Ramos (cell line): ENCODE results near the gene SDR42E2.
"Not testable (repeated sequence)": the region's sequence is repeated elsewhere in the genome, so short reads cannot be mapped to it uniquely, and the experiment has no call there.

ENCODE experiments used
- in situ Hi-C: fragments of 300-500 bp; cut with MboI; formaldehyde crosslinking; loops from one replicate; pipeline ENCODE4 v1.14.3; 2022; ENCODE audit warnings: low sequenced_read_pairs; ENCODE audit not compliant: unreplicated experiment

Gene SDR42E2

GRCh38 chr16:22190081-22190775, 27.9 kb downstream of the SDR42E2 start:
- in situ Hi-C loops: no loop called here

- in situ Hi-C loops: no loop called here
Observed at GRCh38 chr16:22190776-22191531, 28.6 kb downstream of the SDR42E2 start.

- in situ Hi-C loops: no loop called here
Observed at GRCh38 chr16:22191532-22192260, 29.4 kb downstream of the SDR42E2 start.

GRCh38 chr16:22192261-22193062, 30.2 kb downstream of the SDR42E2 start:
- in situ Hi-C loops: no loop called here

- in situ Hi-C loops: no loop called here
Observed at GRCh38 chr16:22193063-22193411, 30.7 kb downstream of the SDR42E2 start.

GRCh38 chr16:22194707-22195444, 32.6 kb downstream of the SDR42E2 start:
- in situ Hi-C loops: no loop called here

GRCh38 chr16:22195445-22195694, 33.1 kb downstream of the SDR42E2 start:
- in situ Hi-C loops: no loop called here

GRCh38 chr16:22195695-22196558, 33.6 kb downstream of the SDR42E2 start:
- in situ Hi-C loops: no loop called here

GRCh38 chr16:22196559-22197168, 34.4 kb downstream of the SDR42E2 start:
- in situ Hi-C loops: not testable (repeated sequence)

GRCh38 chr16:22198547-22199293, 36.4 kb downstream of the SDR42E2 start:
- in situ Hi-C loops: no loop called here

GRCh38 chr16:22202261-22202637, 39.9 kb downstream of the SDR42E2 start:
- in situ Hi-C loops: loop anchor here (5.0 kb wide), 1 partner anchor 95 kb away; the partner anchor contains the start of gene POLR3E

- in situ Hi-C loops: loop anchor here (5.0 kb wide), 1 partner anchor 94 kb away; the partner anchor contains the start of gene POLR3E
Observed at GRCh38 chr16:22203091-22203490, 40.8 kb downstream of the SDR42E2 start.

GRCh38 chr16:22204091-22204655, 41.9 kb downstream of the SDR42E2 start:
- in situ Hi-C loops: loop anchor here (5.0 kb wide), 1 partner anchor 93 kb away; the partner anchor contains the start of gene POLR3E

- in situ Hi-C loops: no loop called here
Observed at GRCh38 chr16:22205577-22206012, 43.3 kb downstream of the SDR42E2 start.

GRCh38 chr16:22206013-22206841, 43.9 kb downstream of the SDR42E2 start, which contains the start of gene EEF2K:
Gene EEF2K, plus strand, starts transcription at chr16:22206278. Its CDS starts 19,452 bp downstream, at chr16:22225730.
- in situ Hi-C loops: no loop called here
